Neural cell (in vitro differentiated cells): Measurements from ENCODE around the gene PRRC2B.

Experiments
- CTCF ChIP-seq: fragments of 450-650 bp; IDR thresholded peaks from 2 replicates; pipeline ENCODE4 v1.5.1; 2014; ENCODE audit warnings: antibody characterized with exemption, mild to moderate bottlenecking, moderate library complexity; ENCODE audit not compliant: poor library complexity, severe bottlenecking
- EP300 ChIP-seq: fragments of 450-650 bp; conservative IDR thresholded peaks from 2 replicates; pipeline ENCODE4 v1.6.1; 2014; ENCODE audit warnings: antibody characterized with exemption, mild to moderate bottlenecking, moderate library complexity; ENCODE audit not compliant: poor library complexity, severe bottlenecking
- EZH2 ChIP-seq: fragments of 200-600, 300-800 bp; shearing (Covaris generic), sonication (generic); IDR thresholded peaks from 2 replicates; pipeline ENCODE4 v1.6.1; 2014; ENCODE audit warnings: antibody characterized with exemption, low read length, borderline replicate concordance, mild to moderate bottlenecking; ENCODE audit not compliant: insufficient read depth, poor library complexity, severe bottlenecking
- MXI1 ChIP-seq: fragments of 450-650 bp; conservative IDR thresholded peaks from 2 replicates; pipeline ENCODE4 v1.6.1; 2014; ENCODE audit warnings: antibody characterized with exemption, mild to moderate bottlenecking; ENCODE audit not compliant: poor library complexity, severe bottlenecking
- POLR2AphosphoS5 ChIP-seq: IDR thresholded peaks from 2 replicates; pipeline ENCODE4 v1.6.1; 2012
- RAD21 ChIP-seq: fragments of 450-650 bp; conservative IDR thresholded peaks from 2 replicates; pipeline ENCODE4 v1.6.1; 2014; ENCODE audit warnings: antibody characterized with exemption, mild to moderate bottlenecking, moderate library complexity
- REST ChIP-seq: IDR thresholded peaks from 2 replicates; pipeline ENCODE4 v1.6.1; 2012; ENCODE audit warnings: borderline replicate concordance
- SMC3 ChIP-seq: fragments of 450-650 bp; conservative IDR thresholded peaks from 2 replicates; pipeline ENCODE4 v1.6.1; 2014; ENCODE audit warnings: antibody characterized with exemption, mild to moderate bottlenecking, moderate library complexity; ENCODE audit not compliant: poor library complexity
- TAF1 ChIP-seq: IDR thresholded peaks from 2 replicates; pipeline ENCODE4 v1.6.1; 2012; ENCODE audit warnings: low read depth

- TF ChIP-seq CTCF (no peak), EP300 (no peak), EZH2 (no peak), POLR2AphosphoS5 (no peak), RAD21 (no peak), TAF1 (no peak), REST (no peak), SMC3 (no peak), MXI1 (no peak)
Measured at GRCh38 chr9:131481441-131482342, 87.8 kb downstream of the PRRC2B start.
